ENCODE results near the gene SLC2A2. TPM values are rescaled to one million over a fixed set of nuclear protein-coding genes. Genes with fewer than 3 reads are reported as not detected.
"Not testable (repeated sequence)": the region's sequence is repeated elsewhere in the genome, so short reads cannot be mapped to it uniquely, and the experiment has no call there.

Gene SLC2A2
- total and polyA plus RNA-seq, 12 donors = not detected

GRCh38 chr3:170976190-170976519 lies 50.4 kb downstream of the SLC2A2 start:
- peaks cover 0 to 7% (median 0%) of the 10 kb centered on the region in 7 donors for H3K27me3 ChIP-seq
- no peak overlapping the region for H3K4me3 ChIP-seq
- H3K36me3 ChIP-seq = no peaks in the 10 kb centered on the region
- 74 to 89% methylated on average over 4 of the region's 4 CpGs for WGBS, 2 donors
- intact Hi-C loops (cut with DNase I) = no loop called here
- no peaks in the 10 kb centered on the region for H3K4me1 ChIP-seq
- TF ChIP-seq CTCF (IDR thresholded peaks at IDR 0.05) = no peak
- H3K9me3 ChIP-seq = no peaks in the 10 kb centered on the region
- no peak overlapping the region for H3K27ac ChIP-seq
- ATAC-seq (no peak), DNase-seq (no peak)

GRCh38 chr3:170975283-170976189 lies 51.0 kb downstream of the SLC2A2 start:
- WGBS, 2 donors = 88 to 93% methylated on average over 16 of the region's 16 CpGs
- Histone ChIP-seq H3K27me3 (peaks cover 0 to 7% (median 0%) of the 10 kb centered on the region in 7 donors), H3K27ac (no peak overlapping the region), H3K4me1 (no peaks in the 10 kb centered on the region), H3K9me3 (no peaks in the 10 kb centered on the region), H3K4me3 (no peak overlapping the region), H3K36me3 (no peaks in the 10 kb centered on the region)
- intact Hi-C loops (cut with DNase I) = no loop called here
- ATAC-seq (no peak), DNase-seq (no peak)
- no peak for TF ChIP-seq CTCF (IDR thresholded peaks at IDR 0.05)

- ATAC-seq (no peak), DNase-seq (no peak)
- H3K36me3 ChIP-seq = no peaks in the 10 kb centered on the region
- H3K27ac ChIP-seq = no peak overlapping the region
- no peak for TF ChIP-seq CTCF (IDR thresholded peaks at IDR 0.05)
- H3K4me3 ChIP-seq = no peak overlapping the region
- intact Hi-C loops (cut with DNase I) = no loop called here
- H3K4me1 ChIP-seq = no peaks in the 10 kb centered on the region
- WGBS, 2 donors = 77 to 83% methylated on average over 9 of the region's 9 CpGs
- peaks cover 0 to 2% (median 0%) of the 10 kb centered on the region in 11 donors for H3K9me3 ChIP-seq
- peaks cover 0 to 7% (median 0%) of the 10 kb centered on the region in 7 donors for H3K27me3 ChIP-seq
Observed at GRCh38 chr3:170974872-170975271, 51.6 kb downstream of the SLC2A2 start.

GRCh38 chr3:170972917-170973316 lies 53.6 kb downstream of the SLC2A2 start:
- DNase-seq; ATAC-seq; H3K27ac ChIP-seq; H3K4me1 ChIP-seq; H3K27me3 ChIP-seq; H3K9me3 ChIP-seq; intact Hi-C loops (cut with DNase I); H3K4me3 ChIP-seq; H3K36me3 ChIP-seq: not testable (repeated sequence)

GRCh38 chr3:170967126-170967525 lies 59.4 kb downstream of the SLC2A2 start:
- H3K36me3 ChIP-seq = no peaks in the 10 kb centered on the region
- no peak overlapping the region for H3K4me3 ChIP-seq
- no peaks in the 10 kb centered on the region for H3K27me3 ChIP-seq
- ATAC-seq (no peak), DNase-seq (no peak)
- 79 to 80% methylated on average over 1 of the region's 1 CpG for WGBS, 2 donors
- H3K9me3 ChIP-seq = peaks cover 0 to 6% (median 0%) of the 10 kb centered on the region in 11 donors
- no peak for TF ChIP-seq CTCF (IDR thresholded peaks at IDR 0.05)
- no peak overlapping the region for H3K27ac ChIP-seq
- peaks cover 0 to 12% (median 0%) of the 10 kb centered on the region in 9 donors for H3K4me1 ChIP-seq
- intact Hi-C loops (cut with DNase I) = loop anchor here in 2 of 10 donors (5.0 to 10.0 kb wide), 4 partner anchors 198 to 600 kb away; no protein-coding TSS in a partner anchor

All from heart right ventricle (tissue), 16 donors.